Endothelial cell of umbilical vein (primary cell): ENCODE data around the gene TIMELESS. TPM values are rescaled to one million over a fixed set of nuclear protein-coding genes. Genes with fewer than 3 reads are reported as not detected.

ENCODE experiments used
- BruUV-seq: library from RNA; stranded (reverse); fragments of 400-500 nt; replicated peaks from 2 replicates; lab custom pipeline; 2021; lab: Mats Ljungman, UMichigan
- CTCF ChIA-PET: fragments of 300-600, 350-600 bp; sonication (Branson Sonifier 250); formaldehyde crosslinking; loops from one replicate; lab custom pipeline; 2021; ENCODE audit warnings: antibody characterized with exemption, inconsistent platforms; lab: Charles Lee
- POLR2A ChIA-PET: fragments of 300-600, 350-600 bp; sonication (Branson Sonifier 250); formaldehyde crosslinking; loops from one replicate; lab custom pipeline; 2021; ENCODE audit warnings: antibody characterized with exemption, inconsistent platforms; lab: Charles Lee
- DNase-seq: peaks from one replicate; pipeline ENCODE4 v3.0.0-alpha.2; 2011; ENCODE audit warnings: low read depth, low spot score
- FAIRE-seq: peaks from 2 replicates; lab custom pipeline; 2011; peaks lifted over from hg19 to GRCh38; lab: Jason Lieb, UNC
- H2AFZ ChIP-seq: 2 replicates; pipeline ENCODE4 v1.6.0; 2012; ENCODE audit warnings: low read depth, low read length, control low read depth, inconsistent platforms
- H3K27ac ChIP-seq: 2 replicates; pipeline ENCODE4 v1.5.1; 2011; ENCODE audit warnings: low read depth, mild to moderate bottlenecking, control low read depth, low read length, moderate library complexity; ENCODE audit not compliant: insufficient read depth
- H3K27me3 ChIP-seq, 2 experiments: 2 replicates each; pipeline versions ENCODE4 v1.6.0 to v1.6.1; 2011; ENCODE audit warnings: low read length in 2 of 2, mixed read lengths in 1 of 2; ENCODE audit not compliant: control insufficient read depth in 2 of 2, insufficient read depth in 2 of 2
- H3K36me3 ChIP-seq, 2 experiments: 2 replicates in 1 of 2; 3 replicates in 1 of 2; pipeline ENCODE4 v1.5.1; 2011; ENCODE audit warnings: low read length in 2 of 2, mild to moderate bottlenecking in 1 of 2, moderate library complexity in 1 of 2; ENCODE audit not compliant: control insufficient read depth in 2 of 2, insufficient read depth in 2 of 2; ENCODE audit errors: extremely low read depth in 1 of 2
- H3K4me1 ChIP-seq: 3 replicates; pipeline ENCODE4 v1.5.1; 2011; ENCODE audit warnings: mild to moderate bottlenecking, low read length; ENCODE audit not compliant: control insufficient read depth, insufficient read depth; ENCODE audit errors: extremely low read depth
- H3K4me2 ChIP-seq: 2 replicates; pipeline ENCODE4 v1.6.1; 2011; ENCODE audit warnings: low read length, control low read depth, mixed read lengths; ENCODE audit not compliant: insufficient read depth
- H3K4me3 ChIP-seq, 3 experiments: fragments of 200-600 bp in 1 of 3; sonication (generic), shearing (Covaris generic) in 1 of 3; replicated peaks in 1 of 3; 2 replicates each; pipeline ENCODE4 v1.5.1; 2011 to 2016; ENCODE audit warnings: control low read depth in 3 of 3, low read length in 3 of 3, mild to moderate bottlenecking in 2 of 3, inconsistent platforms in 1 of 3, low read depth in 1 of 3, moderate library complexity in 1 of 3; ENCODE audit not compliant: insufficient read depth in 1 of 3
- H3K79me2 ChIP-seq: 2 replicates; pipeline ENCODE4 v1.6.0; 2012; ENCODE audit warnings: low read length, inconsistent platforms; ENCODE audit not compliant: control insufficient read depth, insufficient read depth
- H3K9ac ChIP-seq: replicated peaks from 2 replicates; pipeline ENCODE3; 2011; ENCODE audit warnings: low read length, control low read depth; ENCODE audit not compliant: insufficient read depth; ENCODE audit errors: extremely low read depth
- H3K9me1 ChIP-seq: replicated peaks from 3 replicates; pipeline ENCODE4 v1.6.0; 2011; ENCODE audit warnings: mild to moderate bottlenecking, low read length; ENCODE audit not compliant: control insufficient read depth, insufficient read depth; ENCODE audit errors: extremely low read depth
- H3K9me3 ChIP-seq: replicated peaks from 2 replicates; pipeline ENCODE4 v1.5.1; 2012; ENCODE audit warnings: low read length, inconsistent platforms; ENCODE audit not compliant: control insufficient read depth, insufficient read depth
- H4K20me1 ChIP-seq: replicated peaks from 2 replicates; pipeline ENCODE3; 2011; ENCODE audit warnings: mild to moderate bottlenecking, low read length; ENCODE audit not compliant: control insufficient read depth, insufficient read depth; ENCODE audit errors: extremely low read depth
- CTCF ChIP-seq, 2 donors: IDR thresholded peaks; 1 replicate in 1 of 2; 2 replicates in 1 of 2; pipeline ENCODE4 v1.5.1; 2011; ENCODE audit warnings: low read length in 2 of 2, mild to moderate bottlenecking in 2 of 2, moderate library complexity in 2 of 2, control low read depth in 1 of 2, inconsistent platforms in 1 of 2, low read depth in 1 of 2; ENCODE audit not compliant: insufficient read depth in 1 of 2; ENCODE audit errors: extremely low read depth in 1 of 2
- FOS ChIP-seq: IDR thresholded peaks from 2 replicates; pipeline ENCODE4 v1.6.1; 2011; ENCODE audit warnings: mild to moderate bottlenecking, low read length, moderate library complexity, borderline replicate concordance; ENCODE audit not compliant: insufficient read depth
- POLR2AphosphoS5 ChIP-seq: IDR thresholded peaks from 2 replicates; pipeline ENCODE4 v1.6.1; 2012; ENCODE audit warnings: low read depth, mild to moderate bottlenecking, control low read depth, low read length, moderate library complexity; ENCODE audit not compliant: insufficient read depth
- dilution Hi-C: fragments of 300-500 bp; cut with MboI; formaldehyde crosslinking; loops from one replicate; pipeline ENCODE4 v1.15.0; 2019; ENCODE audit warnings: low sequenced_read_pairs; ENCODE audit not compliant: extremely low pct_ligation_motif_present
- intact Hi-C: fragments of 100-400 bp; cut with micrococcal nuclease; formaldehyde crosslinking; loops from one replicate; pipeline ENCODE4 v1.10.0; 2022
- polyA plus RNA-seq, 4 experiments: library from polyadenylated mRNA; depleted of rRNA in 3 of 4; stranded (reverse) in 3 of 4; unstranded in 1 of 4; fragments of >200 nt; gene quantifications; 2 replicates each; pipeline versions ENCODE4 v1.2.1 to v1.2.3, GENCODE V29; 2011 to 2012; ENCODE audit warnings: missing spikeins in 1 of 4
- total RNA-seq: library from RNA; stranded (reverse); gene quantifications from 2 replicates; pipeline ENCODE4 v1.2.3, GENCODE V29; 2021

Gene TIMELESS
- total and polyA plus RNA-seq, 2 donors (not counting 3 experiments of a cell fraction or from before 2014, with no cell fraction given): 6.1 to 28.2 TPM

- Histone ChIP-seq H3K4me1 (peaks cover 13% of the 10 kb centered on the region), H3K27ac (no peak overlapping the region), H2AFZ (peak overlapping the region; percentile 10), H3K4me2 (peak overlapping the region; percentile 43), H3K27me3 (no peaks in the 10 kb centered on the region), H3K79me2 (no peaks in the 10 kb centered on the region), H3K9ac (no peak overlapping the region), H4K20me1 (no peaks in the 10 kb centered on the region), H3K9me1 (no peaks in the 10 kb centered on the region), H3K36me3 (no peaks in the 10 kb centered on the region), H3K9me3 (no peaks in the 10 kb centered on the region), H3K4me3 (no peak overlapping the region)
- peak; percentile 65 for DNase-seq
- no TSS peak for BruUV-seq
- ChIA-PET CTCF (interaction anchor here (0.7 to 1.6 kb wide), 9 partner anchors 9 to 694 kb away, joined by 3 to 10 read pairs (median 4); partner anchors contain the start of gene STAT2), POLR2A (interaction anchor here (0.6 to 1.2 kb wide), 2 partner anchors 15 to 217 kb away, joined by 3 to 8 read pairs; partner anchors contain the start of genes MYL6 and STAT2)
- TF ChIP-seq CTCF (IDR thresholded peaks at IDR 0.05; ENCODE audit: extremely low read depth in 1 of 2, insufficient read depth in 1 of 2, low read depth in 1 of 2, low read length in 2 of 2): no peak
- peak; percentile 59 for TF ChIP-seq FOS
- TF ChIP-seq POLR2AphosphoS5: no peak
- peak; percentile 70 for FAIRE-seq
- intact Hi-C loops (no loop called here), dilution Hi-C loops (no loop called here)
These were observed 74.3 kb downstream of the TIMELESS start for GRCh38 chr12:56374726-56375597.
